ENCODE data around the gene PRKCQ.

DNA sequence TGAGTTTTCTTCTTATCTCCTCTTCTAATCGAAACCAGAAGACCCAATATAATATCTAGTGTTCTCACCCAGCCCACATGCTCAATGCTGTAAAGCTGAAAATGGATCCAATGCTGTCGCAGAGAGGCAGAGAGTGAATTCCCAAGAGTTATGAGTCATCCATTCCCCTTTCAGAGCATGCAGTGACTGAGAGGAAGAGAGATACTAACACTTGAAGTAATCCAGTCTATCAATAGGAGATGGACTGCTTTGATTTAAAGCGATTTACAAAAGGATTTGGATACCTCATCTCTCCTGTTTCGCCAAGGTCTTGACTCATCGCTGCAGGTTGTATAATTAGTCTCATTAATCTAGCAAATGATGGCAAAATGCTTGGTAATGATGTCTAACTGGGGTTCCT, 41.5 kb upstream of the PRKCQ start:
- TF ChIP-seq, protein P1, sequence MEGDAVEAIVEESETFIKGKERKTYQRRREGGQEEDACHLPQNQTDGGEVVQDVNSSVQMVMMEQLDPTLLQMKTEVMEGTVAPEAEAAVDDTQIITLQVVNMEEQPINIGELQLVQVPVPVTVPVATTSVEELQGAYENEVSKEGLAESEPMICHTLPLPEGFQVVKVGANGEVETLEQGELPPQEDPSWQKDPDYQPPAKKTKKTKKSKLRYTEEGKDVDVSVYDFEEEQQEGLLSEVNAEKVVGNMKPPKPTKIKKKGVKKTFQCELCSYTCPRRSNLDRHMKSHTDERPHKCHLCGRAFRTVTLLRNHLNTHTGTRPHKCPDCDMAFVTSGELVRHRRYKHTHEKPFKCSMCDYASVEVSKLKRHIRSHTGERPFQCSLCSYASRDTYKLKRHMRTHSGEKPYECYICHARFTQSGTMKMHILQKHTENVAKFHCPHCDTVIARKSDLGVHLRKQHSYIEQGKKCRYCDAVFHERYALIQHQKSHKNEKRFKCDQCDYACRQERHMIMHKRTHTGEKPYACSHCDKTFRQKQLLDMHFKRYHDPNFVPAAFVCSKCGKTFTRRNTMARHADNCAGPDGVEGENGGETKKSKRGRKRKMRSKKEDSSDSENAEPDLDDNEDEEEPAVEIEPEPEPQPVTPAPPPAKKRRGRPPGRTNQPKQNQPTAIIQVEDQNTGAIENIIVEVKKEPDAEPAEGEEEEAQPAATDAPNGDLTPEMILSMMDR (IDR thresholded peaks at IDR 0.05; ENCODE audit: borderline replicate concordance, extremely low read depth, low read length, poor library complexity, severe bottlenecking) = no peak
- TF ChIP-seq EZH2 (IDR thresholded peaks at IDR 0.05; ENCODE audit: borderline replicate concordance, low read depth, low read length, severe bottlenecking) = no peak
